ENCODE data around the gene CHD6. TPM values are rescaled to one million over a fixed set of nuclear protein-coding genes. Genes with fewer than 3 reads are reported as not detected.

The CHD6 gene
- total RNA-seq, 2 experiments from 2014 or later, result 26.9 to 45.7 TPM

GRCh38 chr20:41586772-41587171 lies 31.4 kb downstream of the CHD6 start:
- Histone ChIP-seq H3K4me2 (ENCODE audit: low read length) (no peak overlapping the region), H2AFZ (ENCODE audit: low read length) (no peak overlapping the region), H3K9me3 (ENCODE audit: low read length) (peaks cover 35% of the 10 kb centered on the region), H3K4me3 (ENCODE audit: low read depth, low read length, poor library complexity, severe bottlenecking) (no peak overlapping the region), H3K36me3 (ENCODE audit: insufficient read depth, low read length) (peaks cover 6% of the 10 kb centered on the region; the same call in 1 of the 2 replicates), H3K79me2 (ENCODE audit: insufficient read depth, low read depth, low read length) (peaks cover 34% of the 10 kb centered on the region; the same call in 1 of the 2 replicates), H3K4me1 (ENCODE audit: insufficient read depth, low read length, poor library complexity, severe bottlenecking) (no peaks in the 10 kb centered on the region), H3K27ac (ENCODE audit: low read depth, low read length, poor library complexity, severe bottlenecking) (no peak overlapping the region), H4K20me1 (ENCODE audit: insufficient read depth, low read length) (no peaks in the 10 kb centered on the region), H3K9me2 (ENCODE audit: insufficient read depth, low read length) (no peaks in the 10 kb centered on the region)
- POLR2A ChIA-PET, result interaction anchor here (0.6 to 1.6 kb wide), 3 partner anchors 15 to 1872 kb away, joined by 4 to 5 read pairs (median 4); no protein-coding TSS in a partner anchor
- BruUV-seq (replicated peaks), result no TSS peak
- CTCF ChIA-PET (ENCODE audit: unreplicated experiment), result no interaction called here
- intact Hi-C loops (cut with micrococcal nuclease; ENCODE audit: unreplicated experiment), result no loop called here
- no peak for TF ChIP-seq EZH2phosphoT487 (IDR thresholded peaks at IDR 0.05; ENCODE audit: borderline replicate concordance, low read depth, low read length)
- TF ChIP-seq, protein P1, sequence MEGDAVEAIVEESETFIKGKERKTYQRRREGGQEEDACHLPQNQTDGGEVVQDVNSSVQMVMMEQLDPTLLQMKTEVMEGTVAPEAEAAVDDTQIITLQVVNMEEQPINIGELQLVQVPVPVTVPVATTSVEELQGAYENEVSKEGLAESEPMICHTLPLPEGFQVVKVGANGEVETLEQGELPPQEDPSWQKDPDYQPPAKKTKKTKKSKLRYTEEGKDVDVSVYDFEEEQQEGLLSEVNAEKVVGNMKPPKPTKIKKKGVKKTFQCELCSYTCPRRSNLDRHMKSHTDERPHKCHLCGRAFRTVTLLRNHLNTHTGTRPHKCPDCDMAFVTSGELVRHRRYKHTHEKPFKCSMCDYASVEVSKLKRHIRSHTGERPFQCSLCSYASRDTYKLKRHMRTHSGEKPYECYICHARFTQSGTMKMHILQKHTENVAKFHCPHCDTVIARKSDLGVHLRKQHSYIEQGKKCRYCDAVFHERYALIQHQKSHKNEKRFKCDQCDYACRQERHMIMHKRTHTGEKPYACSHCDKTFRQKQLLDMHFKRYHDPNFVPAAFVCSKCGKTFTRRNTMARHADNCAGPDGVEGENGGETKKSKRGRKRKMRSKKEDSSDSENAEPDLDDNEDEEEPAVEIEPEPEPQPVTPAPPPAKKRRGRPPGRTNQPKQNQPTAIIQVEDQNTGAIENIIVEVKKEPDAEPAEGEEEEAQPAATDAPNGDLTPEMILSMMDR (conservative IDR thresholded peaks at IDR 0.05; ENCODE audit: low read length), result no peak
- no peak for DNase-seq (ENCODE audit: low spot score)

DNA sequence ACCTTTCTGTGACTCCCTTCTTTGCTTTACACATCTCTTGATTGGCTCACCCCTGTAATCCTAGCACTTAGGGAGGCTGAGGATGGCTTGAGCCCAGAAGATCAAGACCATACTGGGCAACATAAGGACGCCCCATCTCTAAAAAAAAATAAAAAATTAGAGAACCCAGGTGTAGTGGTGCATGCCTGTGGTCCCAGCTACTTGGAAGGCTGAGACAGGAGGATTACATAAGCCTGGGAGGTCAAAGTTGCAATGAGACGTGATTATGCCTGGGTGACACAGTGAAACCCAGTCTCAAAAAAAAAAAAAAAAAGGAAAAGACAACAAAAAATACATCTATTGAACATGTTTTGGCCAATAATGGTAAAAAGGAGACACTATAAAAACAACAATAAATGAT lies 37.8 kb downstream of the CHD6 start:
- no peak overlapping the region for H3K4me2 ChIP-seq (ENCODE audit: low read length)
- no peak for TF ChIP-seq EZH2phosphoT487 (IDR thresholded peaks at IDR 0.05; ENCODE audit: borderline replicate concordance, low read depth, low read length)
- TF ChIP-seq, protein P1 (conservative IDR thresholded peaks at IDR 0.05; ENCODE audit: low read length), result no peak
- no TSS peak for BruUV-seq (replicated peaks)
- no peaks in the 10 kb centered on the region; the same call in 1 of the 2 replicates for H3K36me3 ChIP-seq (ENCODE audit: insufficient read depth, low read length)
- no peaks in the 10 kb centered on the region for H3K4me1 ChIP-seq (ENCODE audit: insufficient read depth, low read length, poor library complexity, severe bottlenecking)
- H3K79me2 ChIP-seq (ENCODE audit: insufficient read depth, low read depth, low read length), result peaks cover 69% of the 10 kb centered on the region; the same call in 1 of the 2 replicates
- DNase-seq (ENCODE audit: low spot score), result no peak
- H3K9me2 ChIP-seq (ENCODE audit: insufficient read depth, low read length), result no peaks in the 10 kb centered on the region
- peaks cover 22% of the 10 kb centered on the region for H3K9me3 ChIP-seq (ENCODE audit: low read length)
- H3K27ac ChIP-seq (ENCODE audit: low read depth, low read length, poor library complexity, severe bottlenecking), result no peak overlapping the region
- no peaks in the 10 kb centered on the region for H4K20me1 ChIP-seq (ENCODE audit: insufficient read depth, low read length)
- intact Hi-C loops (cut with micrococcal nuclease; ENCODE audit: unreplicated experiment), result no loop called here
- ChIA-PET CTCF (ENCODE audit: unreplicated experiment) (no interaction called here), POLR2A (interaction anchor here (0.6 to 1.1 kb wide), 5 partner anchors 15 to 1957 kb away, joined by 3 to 4 read pairs (median 3); no protein-coding TSS in a partner anchor)
- no peak overlapping the region for H2AFZ ChIP-seq (ENCODE audit: low read length)
- no peak overlapping the region for H3K4me3 ChIP-seq (ENCODE audit: low read depth, low read length, poor library complexity, severe bottlenecking)

All from OCI-LY7 (cell line).